HepG2 (cell line): ENCODE measurements around the gene FAM78B. TPM values are rescaled to one million over a fixed set of nuclear protein-coding genes. Genes with fewer than 3 reads are reported as not detected.

Experiments used
- ATAC-seq: fragments of 200-7000 bp; cut with Tn5 transposase; 3 replicates; pipeline ENCODE4 v1.9.1; 2020; ENCODE audit warnings: mild to moderate bottlenecking, moderate library complexity
- BruUV-seq: library from RNA; stranded (reverse); fragments of 400-500 nt; replicated peaks from 2 replicates; lab custom pipeline; 2021; lab: Mats Ljungman, UMichigan
- CTCF ChIA-PET: fragments of 300-600 bp; formaldehyde crosslinking; extraction: SDS; loops from one replicate; lab custom pipeline; 2021; ENCODE audit warnings: low total read pairs, inconsistent platforms, low intra/inter-chr PET ratio; lab: Yijun Ruan, JAX
- POLR2A ChIA-PET: fragments of 350-600 bp; sonication (Branson Sonifier 250); formaldehyde crosslinking; loops from one replicate; lab custom pipeline; 2020; ENCODE audit warnings: antibody characterized with exemption, inconsistent platforms; lab: Yijun Ruan, JAX
- DNase-seq: peaks from one replicate; pipeline ENCODE4 v3.0.0-alpha.2; 2015; ENCODE audit warnings: low spot score
- FAIRE-seq: peaks from 3 replicates; lab custom pipeline; 2011; peaks lifted over from hg19 to GRCh38; lab: Jason Lieb, UNC
- H2AFZ ChIP-seq: one replicate; pipeline ENCODE4 v1.6.1; 2011; ENCODE audit warnings: low read length, inconsistent platforms
- H3K27ac ChIP-seq: fragments of 300-600 bp; 3 replicates; pipeline ENCODE4 v1.8.0; 2011; ENCODE audit warnings: mixed run types, mild to moderate bottlenecking, mixed read lengths, low read length, inconsistent platforms; ENCODE audit not compliant: insufficient read depth; ENCODE audit errors: extremely low read length
- H3K27me3 ChIP-seq, 2 experiments: fragments of 200-600 bp in 1 of 2; 2 replicates in 1 of 2; 3 replicates in 1 of 2; pipeline versions ENCODE4 v1.6.0 to v1.8.0; 2011; ENCODE audit warnings: low read length in 2 of 2, mild to moderate bottlenecking in 2 of 2, moderate library complexity in 2 of 2, inconsistent platforms in 1 of 2; ENCODE audit not compliant: insufficient read depth in 2 of 2, control insufficient read depth in 1 of 2
- H3K36me3 ChIP-seq, 2 experiments: fragments of 200-600 bp in 1 of 2; replicated peaks in 1 of 2; 2 replicates in 1 of 2; 3 replicates in 1 of 2; pipeline versions ENCODE4 v1.5.1 to v1.8.0; 2011; ENCODE audit warnings: low read length in 2 of 2, inconsistent platforms in 1 of 2; ENCODE audit not compliant: insufficient read depth in 2 of 2, control insufficient read depth in 1 of 2
- H3K4me1 ChIP-seq: 2 replicates; pipeline ENCODE4 v1.5.1; 2012; ENCODE audit warnings: low read length, inconsistent platforms; ENCODE audit not compliant: insufficient read depth
- H3K4me2 ChIP-seq: 2 replicates; pipeline ENCODE4 v1.6.0; 2011; ENCODE audit warnings: low read depth, low read length, inconsistent platforms
- H3K4me3 ChIP-seq, 3 experiments: fragments of 200-600 bp in 1 of 3; sonication (generic), shearing (Covaris generic) in 1 of 3; replicated peaks in 1 of 3; 2 replicates each; pipeline ENCODE4 v1.5.1; 2011 to 2016; ENCODE audit warnings: low read length in 3 of 3, inconsistent platforms in 2 of 3, low read depth in 2 of 3, mild to moderate bottlenecking in 2 of 3, control low read depth in 1 of 3, mixed read lengths in 1 of 3; ENCODE audit not compliant: insufficient read depth in 1 of 3
- H3K79me2 ChIP-seq: one replicate; pipeline ENCODE4 v1.6.1; 2011; ENCODE audit warnings: low read length, inconsistent platforms; ENCODE audit not compliant: insufficient read depth
- H3K9ac ChIP-seq: 2 replicates; pipeline ENCODE4 v1.6.0; 2011; ENCODE audit warnings: mild to moderate bottlenecking, low read depth, low read length, inconsistent platforms; ENCODE audit not compliant: insufficient read depth
- H3K9me3 ChIP-seq: 2 replicates; pipeline ENCODE4 v1.5.1; 2012; ENCODE audit warnings: mild to moderate bottlenecking, low read length
- H4K20me1 ChIP-seq: 2 replicates; pipeline ENCODE4 v1.6.0; 2011; ENCODE audit warnings: inconsistent platforms, mild to moderate bottlenecking, low read length, moderate library complexity; ENCODE audit not compliant: insufficient read depth
- EEA1 ChIP-seq: sonication (generic); formaldehyde crosslinking; IDR thresholded peaks from 2 replicates; pipeline ENCODE4 v1.5.1; 2020; ENCODE audit warnings: mild to moderate bottlenecking, missing genetic modification reagents, borderline replicate concordance
- STAT6 ChIP-seq: sonication (generic); formaldehyde crosslinking; IDR thresholded peaks from 2 replicates; pipeline ENCODE4 v1.4.0; 2020; ENCODE audit warnings: missing genetic modification reagents, mild to moderate bottlenecking, borderline replicate concordance
- ZNF232 ChIP-seq: sonication (generic); formaldehyde crosslinking; IDR thresholded peaks from 2 replicates; pipeline ENCODE4 v1.4.0; 2020; ENCODE audit warnings: missing genetic modification reagents, borderline replicate concordance
- ZNF546 ChIP-seq: sonication (generic); formaldehyde crosslinking; conservative IDR thresholded peaks from 2 replicates; pipeline ENCODE4 v1.8.1; 2023; ENCODE audit warnings: mild to moderate bottlenecking, missing genetic modification reagents
- WGBS: methylation state at CpG from one replicate; pipeline ENCODE4 v1.1.6; 2017; ENCODE audit warnings: low lambda C conversion rate; 5-methylcytosine and 5-hydroxymethylcytosine counted together
- in situ Hi-C: cut with HindIII; loops from 2 replicates; pipeline ENCODE4 v1.10.0; 2017; ENCODE audit warnings: low pct_unique_long_range_greater_than_20kb; ENCODE audit not compliant: extremely low pct_ligation_motif_present
- intact Hi-C: fragments of 100-400 bp; cut with micrococcal nuclease; formaldehyde crosslinking; loops from one replicate; pipeline ENCODE4 v1.10.0; 2022; ENCODE audit not compliant: unreplicated experiment
- polyA plus RNA-seq, 8 experiments: library from polyadenylated mRNA; depleted of rRNA in 3 of 8; stranded (reverse) in 7 of 8; unstranded in 1 of 8; fragments of >200 nt; fragmentation: Illumina TruSeq in 4 of 8; extraction: Trizol in 4 of 8; gene quantifications; 2 replicates each; pipeline versions ENCODE4 v1.2.1 to v1.2.3, GENCODE V29; 2011 to 2016; ENCODE audit warnings: low read depth in 4 of 8, missing spikeins in 1 of 8, mixed read lengths in 1 of 8; ENCODE audit not compliant: insufficient read depth in 1 of 8
- total RNA-seq, 5 experiments: library from RNA; depleted of rRNA; stranded (reverse); fragments of >200 nt; fragmentation: Illumina TruSeq; extraction: Trizol; gene quantifications; 2 replicates each; pipeline ENCODE4 v1.2.3, GENCODE V29; 2016; ENCODE audit warnings: low read depth in 1 of 5

FAM78B gene
- total and polyA plus RNA-seq, 2 of the 13 experiments (the other 11 are each of a cell fraction or from before 2014, with no cell fraction given), result 0.22 to 0.31 TPM

- no peak for ATAC-seq
- Histone ChIP-seq H3K9me3 (no peaks in the 10 kb centered on the region), H3K79me2 (no peaks in the 10 kb centered on the region), H3K27me3 (peaks cover 0 to 27% of the 10 kb centered on the region in 2 experiments; a peak in 2 of 5 replicates), H3K4me1 (no peaks in the 10 kb centered on the region), H3K36me3 (no peaks in the 10 kb centered on the region), H2AFZ (no peak overlapping the region), H3K4me3 (no peak overlapping the region), H3K9ac (no peak overlapping the region), H3K4me2 (no peak overlapping the region)
- no peak for FAIRE-seq
- CTCF ChIA-PET, result no interaction called here
- BruUV-seq, result no TSS peak
- POLR2A ChIA-PET, result no interaction called here
- intact Hi-C loops (no loop called here), in situ Hi-C loops (loop anchor here (25.0 kb wide), 1 partner anchor 447 kb away; no protein-coding TSS in a partner anchor)
- DNase-seq, result no peak
- TF ChIP-seq ZNF232 (CRISPR knock-in tag), result no peak
- TF ChIP-seq EEA1 (CRISPR knock-in tag), result no peak
- TF ChIP-seq, all 625 proteins: peak for 0
- no peak overlapping the region for H3K27ac ChIP-seq
- 8% methylated on average over 1 of the region's 1 CpG for WGBS
- H4K20me1 ChIP-seq, result no peaks in the 10 kb centered on the region
These were observed 7.1 kb downstream of the FAM78B start for GRCh38 chr1:166159656-166160055.

GRCh38 chr1:166156674-166157073, 10.1 kb downstream of the FAM78B start:
- 0% methylated on average over 2 of the region's 3 CpGs for WGBS
- in situ Hi-C loops, result loop anchor here (25.0 kb wide), 1 partner anchor 444 kb away; no protein-coding TSS in a partner anchor
- TF ChIP-seq ZNF546 (CRISPR knock-in tag), result no peak
- no peak for TF ChIP-seq STAT6
- TF ChIP-seq, all 625 proteins: peak for 0
- POLR2A ChIA-PET, result no interaction called here
- Histone ChIP-seq H3K9me3 (no peaks in the 10 kb centered on the region), H3K4me3 (no peak overlapping the region), H3K27ac (no peak overlapping the region), H3K4me1 (no peaks in the 10 kb centered on the region), H3K4me2 (no peak overlapping the region), H4K20me1 (no peaks in the 10 kb centered on the region), H3K9ac (no peak overlapping the region), H3K36me3 (no peaks in the 10 kb centered on the region), H3K79me2 (no peaks in the 10 kb centered on the region), H2AFZ (no peak overlapping the region), H3K27me3 (peaks cover 0 to 12% of the 10 kb centered on the region in 2 experiments; a peak in 1 of 5 replicates)
- ATAC-seq, result no peak
- BruUV-seq, result no TSS peak
- CTCF ChIA-PET, result no interaction called here
- DNase-seq, result no peak
- intact Hi-C loops, result no loop called here
- FAIRE-seq, result no peak
